ENCODE results near the gene OXGR1.

GRCh38 chr13:97020689-97021240 lies 26.5 kb upstream of the OXGR1 start:
- TF ChIP-seq, protein P1, sequence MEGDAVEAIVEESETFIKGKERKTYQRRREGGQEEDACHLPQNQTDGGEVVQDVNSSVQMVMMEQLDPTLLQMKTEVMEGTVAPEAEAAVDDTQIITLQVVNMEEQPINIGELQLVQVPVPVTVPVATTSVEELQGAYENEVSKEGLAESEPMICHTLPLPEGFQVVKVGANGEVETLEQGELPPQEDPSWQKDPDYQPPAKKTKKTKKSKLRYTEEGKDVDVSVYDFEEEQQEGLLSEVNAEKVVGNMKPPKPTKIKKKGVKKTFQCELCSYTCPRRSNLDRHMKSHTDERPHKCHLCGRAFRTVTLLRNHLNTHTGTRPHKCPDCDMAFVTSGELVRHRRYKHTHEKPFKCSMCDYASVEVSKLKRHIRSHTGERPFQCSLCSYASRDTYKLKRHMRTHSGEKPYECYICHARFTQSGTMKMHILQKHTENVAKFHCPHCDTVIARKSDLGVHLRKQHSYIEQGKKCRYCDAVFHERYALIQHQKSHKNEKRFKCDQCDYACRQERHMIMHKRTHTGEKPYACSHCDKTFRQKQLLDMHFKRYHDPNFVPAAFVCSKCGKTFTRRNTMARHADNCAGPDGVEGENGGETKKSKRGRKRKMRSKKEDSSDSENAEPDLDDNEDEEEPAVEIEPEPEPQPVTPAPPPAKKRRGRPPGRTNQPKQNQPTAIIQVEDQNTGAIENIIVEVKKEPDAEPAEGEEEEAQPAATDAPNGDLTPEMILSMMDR (IDR thresholded peaks at IDR 0.05): no peak
- no peak for TF ChIP-seq POLR2A (IDR thresholded peaks at IDR 0.05)
